DMS153 treated with DMSO at 0.1 percent for 48 hours (cell line): ENCODE data around the gene CST6.
A peak's percentile ranks its signal among the peaks of the same experiment; 100 is the strongest.
"Not testable (repeated sequence)": the region's sequence is repeated elsewhere in the genome, so short reads cannot be mapped to it uniquely, and the experiment has no call there.

ENCODE experiments used
- DNase-seq: peaks from one replicate; lab custom pipeline; 2025; ENCODE audit not compliant: unreplicated experiment; lab: John Stamatoyannopoulos, UW

The CST6 gene

DNA sequence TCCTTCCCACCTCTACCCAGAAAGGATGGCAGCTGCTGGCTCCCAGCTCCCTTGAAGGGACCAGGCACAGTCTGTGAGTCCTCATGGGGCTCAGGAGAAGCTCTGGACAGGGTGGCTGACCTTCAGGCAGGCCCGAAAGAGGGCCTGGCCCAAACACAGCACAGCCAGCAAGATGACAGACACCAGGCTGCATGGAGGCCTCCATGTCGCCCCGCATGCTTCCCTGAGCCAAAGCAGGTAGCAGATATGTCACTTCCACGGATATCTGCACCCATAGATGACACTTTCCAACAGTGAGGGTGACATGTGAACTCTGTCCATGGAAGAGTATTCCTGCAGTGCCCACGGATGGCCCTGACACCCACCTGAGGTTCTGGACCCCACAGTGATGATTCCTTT, 28.2 kb upstream of the CST6 start:
- no peak for DNase-seq

- DNase-seq: no peak
These were observed 24.5 kb upstream of the CST6 start for GRCh38 chr11:65987336-65987735.

GRCh38 chr11:65988791-65989592, 22.8 kb upstream of the CST6 start:
- DNase-seq: peak; percentile 86

DNA sequence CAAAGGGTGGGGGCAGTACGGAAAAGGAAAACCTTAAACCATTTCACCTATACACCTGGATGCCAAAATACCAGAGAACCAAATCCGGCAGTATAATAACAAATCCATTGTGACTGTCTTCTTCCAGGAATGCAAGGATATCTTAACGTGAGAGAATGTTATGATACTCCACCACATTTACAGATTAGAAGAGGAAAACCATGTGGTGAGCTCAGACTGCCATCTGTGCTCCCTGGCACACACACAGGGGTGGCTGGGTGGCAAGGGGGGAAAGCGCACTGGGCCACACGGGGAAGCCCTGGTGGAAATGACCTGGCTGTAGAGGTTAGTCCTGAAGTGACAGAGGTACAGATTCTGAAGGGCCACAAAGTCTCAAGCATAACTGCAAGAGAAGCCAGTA, 19.8 kb upstream of the CST6 start:
- DNase-seq: no peak

- DNase-seq: no peak
These were observed 14.5 kb upstream of the CST6 start for GRCh38 chr11:65997286-65997685.

DNA sequence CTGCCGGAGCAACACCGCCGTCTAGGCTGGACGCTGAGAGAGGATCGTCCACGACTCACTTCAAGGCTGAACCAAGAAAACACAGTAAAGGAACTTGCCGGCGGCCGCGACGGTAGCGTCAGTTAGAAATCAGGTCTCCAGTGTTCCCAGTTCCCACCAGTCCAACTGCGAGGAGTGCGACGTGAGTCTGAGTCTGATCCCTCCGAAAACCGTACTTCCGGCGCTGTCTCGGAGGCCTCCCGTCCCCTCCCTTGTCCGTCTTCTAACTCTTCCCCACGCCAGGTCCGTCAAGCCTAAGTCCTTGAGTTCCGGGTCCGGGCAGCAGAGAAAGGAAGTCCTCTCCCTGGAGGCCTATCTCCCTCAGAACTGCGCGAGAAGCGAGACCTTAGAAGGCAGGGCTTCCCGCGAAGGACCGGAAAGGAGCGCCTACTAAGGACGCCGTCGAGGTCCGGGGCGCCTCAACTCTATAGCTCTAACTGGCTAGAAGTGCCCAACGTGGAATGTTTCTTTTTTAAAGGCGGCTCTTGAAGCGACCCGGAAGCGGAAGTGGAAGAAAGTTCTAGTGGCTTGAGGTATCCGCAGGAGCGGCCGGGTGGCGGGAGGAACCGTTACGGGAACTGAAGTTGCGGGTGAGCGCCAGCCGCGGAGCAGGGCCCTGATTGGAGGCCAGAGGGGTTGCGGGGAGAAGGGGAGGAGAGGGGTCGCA, 9.7 kb upstream of the CST6 start, which contains the start of the genes BANF1 and EIF1AD:
Gene BANF1, plus strand, starts transcription at position 562 of the 706 bp plus-strand sequence. CDS start 748 bp downstream, outside the sequence.
Gene EIF1AD, minus strand, starts transcription at position 216 of the 706 bp plus-strand sequence. CDS start 1,768 bp downstream, outside the sequence.
- DNase-seq: peak; percentile 99

DNA sequence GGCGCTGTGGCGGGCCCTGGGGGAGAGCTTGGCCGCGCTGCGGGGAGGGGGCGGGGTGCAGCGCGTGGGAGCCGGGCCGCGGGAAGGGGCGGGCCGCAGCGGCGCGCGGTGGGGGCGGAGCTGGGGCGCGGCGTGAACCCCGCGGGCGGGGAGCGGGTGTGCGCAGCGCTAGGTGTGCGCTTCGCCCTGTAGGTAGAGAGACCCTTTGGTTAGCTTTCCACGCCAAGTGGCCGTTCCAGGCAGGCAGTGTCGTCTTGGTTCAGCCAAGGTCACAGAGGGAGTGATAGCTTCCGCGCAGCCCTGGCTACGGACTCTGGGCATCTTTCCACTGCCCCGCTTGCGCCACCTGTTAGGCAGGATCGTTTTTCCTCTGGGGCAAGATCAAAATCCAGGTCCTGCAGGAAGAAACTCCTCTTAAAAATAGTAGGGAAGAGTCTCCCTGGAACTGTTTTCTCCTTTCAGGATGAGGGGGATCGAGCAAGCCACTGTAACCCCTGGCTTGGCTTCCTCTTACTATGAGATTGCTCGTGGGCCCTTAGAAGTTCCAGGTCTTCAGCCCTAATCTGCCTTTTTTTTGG, 9.1 kb upstream of the CST6 start:
- DNase-seq: peak; percentile 29

- DNase-seq: no peak
These were observed 8.5 kb upstream of the CST6 start for GRCh38 chr11:66003291-66003690.

DNA sequence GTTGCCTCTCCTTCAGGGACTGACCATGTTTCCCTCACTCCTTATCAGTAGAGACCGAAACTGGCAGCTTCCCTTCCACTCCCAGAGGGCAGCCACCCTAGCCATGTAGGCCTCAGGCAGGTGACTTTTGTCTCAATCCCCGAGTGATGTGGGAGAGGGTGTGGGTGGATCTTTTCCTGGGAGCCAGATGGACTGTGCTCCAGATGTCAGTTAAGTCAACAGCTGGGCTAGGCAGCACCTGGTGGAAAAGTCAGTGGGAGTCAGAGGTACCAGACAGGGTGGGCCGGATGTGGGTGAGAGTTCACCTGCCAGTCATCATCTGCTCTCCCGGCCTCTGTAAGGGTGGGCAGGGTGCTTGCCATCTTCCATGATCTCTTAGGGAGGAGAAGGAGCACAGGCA, 7.6 kb upstream of the CST6 start:
- DNase-seq: no peak

- DNase-seq: no peak
These were observed 5.5 kb upstream of the CST6 start for GRCh38 chr11:66006134-66006890.

GRCh38 chr11:66006891-66007176, 5.0 kb upstream of the CST6 start:
- DNase-seq: no peak

GRCh38 chr11:66007201-66007634, 4.6 kb upstream of the CST6 start:
- no peak for DNase-seq

DNA sequence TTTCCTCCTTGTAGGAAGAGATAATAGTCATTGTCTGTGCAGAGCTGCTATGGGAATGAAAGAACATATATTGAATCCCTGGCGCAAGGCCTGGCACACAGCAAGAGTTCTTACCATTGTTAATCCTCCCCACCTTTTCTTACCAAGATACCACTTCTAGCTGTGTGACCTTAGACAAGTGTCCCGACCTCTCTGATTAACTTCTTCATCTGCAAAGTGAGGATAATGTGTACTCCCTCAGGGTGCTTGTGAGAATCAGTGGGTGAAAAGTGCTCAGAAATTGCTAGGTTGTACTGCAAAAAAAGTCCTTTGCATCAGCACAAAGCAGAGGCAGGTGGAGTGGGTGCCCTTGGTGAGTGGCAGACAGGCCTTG, 3.7 kb upstream of the CST6 start:
- no peak for DNase-seq

GRCh38 chr11:66008468-66009101, 3.2 kb upstream of the CST6 start:
- no peak for DNase-seq

- DNase-seq: not testable (repeated sequence)
These were observed 1.8 kb upstream of the CST6 start for GRCh38 chr11:66010036-66010435.

GRCh38 chr11:66011239-66011784, 496 bp upstream of the CST6 start:
- no peak for DNase-seq

DNA sequence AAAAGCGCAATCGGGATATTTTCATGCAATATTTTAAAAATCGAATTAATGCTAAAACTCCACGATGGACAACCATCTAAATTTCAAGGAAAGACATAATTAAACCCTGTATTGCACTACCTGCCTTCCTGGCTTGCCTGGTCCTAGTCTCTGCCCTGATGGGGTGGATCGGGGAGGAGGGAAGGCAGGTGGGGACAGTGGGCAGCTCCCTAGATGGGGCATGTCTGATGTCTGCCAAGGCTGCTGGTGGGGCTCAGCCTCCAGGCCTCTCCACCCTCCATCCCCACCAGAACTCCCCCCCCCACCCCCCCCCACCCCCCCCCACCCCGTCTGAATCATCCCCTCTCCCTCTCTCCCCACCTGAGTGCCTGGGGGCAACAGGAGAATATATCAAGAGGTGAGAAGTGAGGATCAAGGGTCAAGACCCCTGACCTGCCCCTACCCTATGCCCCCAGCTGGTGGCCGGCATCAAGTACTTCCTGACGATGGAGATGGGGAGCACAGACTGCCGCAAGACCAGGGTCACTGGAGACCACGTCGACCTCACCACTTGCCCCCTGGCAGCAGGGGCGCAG, 650 bp downstream of the CST6 start:
- no peak for DNase-seq

GRCh38 chr11:66012946-66013761, 1.3 kb downstream of the CST6 start:
- DNase-seq: no peak

DNA sequence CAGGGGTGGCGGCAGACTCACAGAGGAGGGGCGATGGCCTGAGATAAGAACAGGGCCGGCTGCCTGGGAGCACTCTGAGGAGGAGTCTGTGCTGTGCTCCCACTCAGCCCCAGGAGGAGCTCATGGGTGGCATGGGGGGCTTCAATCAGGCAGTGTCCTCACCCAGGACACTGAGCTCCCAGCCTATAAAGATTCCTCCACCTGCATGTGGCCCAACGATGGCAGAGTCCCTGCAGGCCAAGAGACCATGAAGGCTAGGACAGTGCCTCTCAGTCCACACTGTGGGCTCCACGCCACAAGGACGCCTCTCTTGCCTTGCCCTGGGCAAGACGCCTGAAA, 1.9 kb downstream of the CST6 start:
- DNase-seq: no peak
